LHCN-M2 (cell line): ENCODE data around the gene C4BPB. TPM values are rescaled to one million over a fixed set of nuclear protein-coding genes. Genes with fewer than 3 reads are reported as not detected.
"Not testable (repeated sequence)": the region's sequence is repeated elsewhere in the genome, so short reads cannot be mapped to it uniquely, and the experiment has no call there.

ENCODE experiments used
- DNase-seq: peaks from one replicate; pipeline ENCODE4 v3.0.0-alpha.2; 2012; ENCODE audit warnings: low read depth
- polyA plus RNA-seq: library from polyadenylated mRNA; unstranded; fragments of >200 nt; gene quantifications from one replicate; pipeline ENCODE4 v1.2.1, GENCODE V29; 2012; ENCODE audit warnings: missing spikeins
- total RNA-seq: library from RNA; depleted of rRNA; stranded (reverse); fragments of >200 nt; gene quantifications from 2 replicates; pipeline ENCODE4 v1.2.3, GENCODE V29; 2014; rRNA removed

C4BPB gene
- total RNA-seq, result not detected in 2 replicates
- polyA plus RNA-seq, result 0.10 TPM

DNA sequence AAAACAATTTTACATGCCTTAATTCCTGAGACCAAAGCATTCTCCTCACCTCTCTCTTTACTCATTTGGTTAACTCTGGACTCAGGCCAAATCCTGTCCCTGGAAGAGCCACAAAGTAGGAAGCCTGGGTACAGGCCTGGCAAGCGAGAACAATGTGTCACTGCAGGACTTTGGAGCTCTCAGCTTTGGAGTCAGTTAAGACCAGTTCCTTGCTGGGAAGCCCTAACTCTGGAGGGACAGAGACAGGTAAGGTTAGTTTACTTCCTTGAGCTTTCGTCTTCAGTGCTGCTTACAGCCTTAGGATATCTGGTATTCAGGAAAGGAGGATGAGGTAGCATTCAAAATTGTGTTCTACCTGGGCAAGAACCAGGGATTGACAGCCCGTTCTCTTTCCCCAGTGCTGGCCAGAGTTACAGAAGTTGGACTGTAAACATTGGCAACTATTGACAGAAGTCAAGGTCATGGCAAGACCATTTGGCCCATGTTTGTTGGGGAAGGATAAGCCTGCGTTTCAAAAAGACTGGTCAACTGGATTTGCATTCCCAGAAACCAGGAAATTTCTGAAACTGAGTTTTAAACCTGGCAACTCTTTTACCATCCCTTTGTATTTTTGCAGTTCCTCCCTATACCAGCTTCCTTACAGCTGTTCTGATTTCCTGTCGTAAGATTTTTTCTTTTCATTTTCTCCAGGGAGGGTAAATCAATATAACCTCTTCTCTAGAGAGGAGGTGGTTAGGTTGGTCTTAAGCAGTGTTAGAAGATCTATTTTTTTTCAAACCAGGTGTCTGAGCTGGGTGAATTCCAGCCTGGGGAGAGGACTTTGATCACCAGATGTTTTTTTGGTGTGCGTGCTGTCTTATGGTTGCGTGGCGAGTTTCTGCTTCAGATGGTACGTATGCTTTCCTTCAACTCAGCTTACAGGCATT, at the start of gene C4BPB:
C4BPB (plus strand) TSS at position 160 of the 926 bp plus-strand sequence; CDS start at position 832, 672 bp downstream.
- no peak for DNase-seq

- DNase-seq, result no peak
These were observed 49.1 kb upstream of the C4BPB start for GRCh38 chr1:207039380-207040180.

GRCh38 chr1:207040181-207040533, 48.5 kb upstream of the C4BPB start:
- DNase-seq, result no peak

DNA sequence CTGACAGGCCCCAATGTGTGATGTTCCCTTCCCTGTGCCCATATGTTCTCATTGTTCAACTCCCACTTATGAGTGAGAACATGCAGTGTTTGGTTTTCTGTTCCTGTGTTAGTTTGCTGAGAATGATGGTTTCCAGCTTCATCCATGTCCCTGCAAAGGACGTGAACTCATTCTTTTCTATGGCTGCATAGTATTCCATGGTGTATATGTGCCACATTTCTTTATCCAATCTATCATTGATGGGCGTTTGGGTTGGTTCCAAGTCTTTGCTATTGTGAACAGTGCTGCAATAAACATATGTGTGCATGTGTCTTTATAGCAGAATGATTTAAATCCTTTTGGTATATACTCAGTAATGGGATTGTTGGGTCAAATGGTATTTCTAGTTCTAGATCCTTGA, 47.3 kb upstream of the C4BPB start:
- not testable (repeated sequence) for DNase-seq

- no peak for DNase-seq
These were observed 43.2 kb upstream of the C4BPB start for GRCh38 chr1:207045453-207045852.

DNA sequence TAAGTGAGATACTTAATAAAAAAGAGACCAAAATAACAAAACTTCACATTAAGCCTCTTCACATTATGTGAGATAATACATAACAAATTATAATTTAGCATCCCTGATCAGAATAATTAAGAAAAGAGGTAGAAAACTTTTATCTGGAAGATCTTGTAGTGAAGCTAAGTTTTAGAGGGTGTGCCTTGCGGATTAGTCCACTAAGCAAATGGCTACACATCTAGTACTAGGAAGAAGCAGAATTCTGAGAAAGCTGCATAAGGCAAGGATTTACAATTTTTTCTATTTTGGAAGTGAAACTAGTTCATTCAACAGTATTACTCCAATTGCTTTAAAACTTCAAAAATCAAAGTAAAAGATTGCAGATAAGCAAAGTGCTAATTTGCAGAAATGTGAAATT, 41.2 kb upstream of the C4BPB start:
- DNase-seq, result no peak

DNA sequence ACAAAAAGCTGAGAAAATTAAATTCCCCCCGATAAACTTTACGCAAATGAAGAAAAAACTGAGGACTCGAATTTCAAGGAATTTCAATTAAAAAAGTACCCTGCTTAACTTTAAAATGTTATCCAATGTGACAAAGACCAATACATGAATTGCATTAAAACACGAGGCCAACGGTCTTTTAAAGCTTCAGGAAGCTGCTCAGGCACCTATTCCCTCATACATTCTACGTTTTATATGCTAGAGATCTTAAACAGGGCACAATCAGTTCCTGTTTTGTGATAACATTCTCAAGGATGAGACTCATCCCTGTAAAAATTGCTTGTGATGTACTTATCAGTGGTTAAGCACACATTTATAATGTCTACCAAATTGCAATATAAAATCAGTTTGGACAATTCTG, 40.6 kb upstream of the C4BPB start:
- no peak for DNase-seq

GRCh38 chr1:207049054-207049453, 39.6 kb upstream of the C4BPB start:
- DNase-seq, result no peak

DNA sequence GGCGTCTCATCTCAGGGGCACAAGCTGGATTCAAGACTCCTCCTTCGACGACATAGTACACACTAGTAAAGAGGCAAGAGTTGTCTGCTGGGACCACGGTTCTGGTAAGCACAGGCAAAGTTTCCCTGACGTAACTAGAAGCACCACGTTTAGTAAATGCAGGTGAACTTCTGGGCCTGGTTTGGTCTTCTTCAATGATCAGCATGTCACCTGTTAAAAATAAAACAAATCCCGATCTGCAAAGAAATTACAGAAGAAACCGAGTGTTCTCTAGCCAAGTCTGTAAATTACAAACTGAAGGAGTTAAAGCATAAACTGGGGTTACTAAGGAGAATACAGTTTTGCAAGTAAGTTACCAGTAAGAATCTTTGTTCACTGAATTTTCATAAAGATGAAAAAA, 39.1 kb upstream of the C4BPB start:
- DNase-seq, result no peak

- DNase-seq, result peak; percentile 47
These were observed 38.7 kb upstream of the C4BPB start for GRCh38 chr1:207049974-207050391.

GRCh38 chr1:207050480-207051190, 38.0 kb upstream of the C4BPB start:
- peak; percentile 88 for DNase-seq

GRCh38 chr1:207051191-207051943, 37.3 kb upstream of the C4BPB start, which contains the start of gene YOD1:
TSS of gene YOD1 (minus strand) at chr1:207051208. CDS start at chr1:207051030, 178 bp downstream.
- peak; percentile 37 for DNase-seq

GRCh38 chr1:207052911-207053769, 35.5 kb upstream of the C4BPB start, which contains the start of gene PFKFB2:
TSS of gene PFKFB2 (plus strand) at chr1:207053275. CDS start at chr1:207054718, 1,443 bp downstream.
- peak; percentile 86 for DNase-seq

DNA sequence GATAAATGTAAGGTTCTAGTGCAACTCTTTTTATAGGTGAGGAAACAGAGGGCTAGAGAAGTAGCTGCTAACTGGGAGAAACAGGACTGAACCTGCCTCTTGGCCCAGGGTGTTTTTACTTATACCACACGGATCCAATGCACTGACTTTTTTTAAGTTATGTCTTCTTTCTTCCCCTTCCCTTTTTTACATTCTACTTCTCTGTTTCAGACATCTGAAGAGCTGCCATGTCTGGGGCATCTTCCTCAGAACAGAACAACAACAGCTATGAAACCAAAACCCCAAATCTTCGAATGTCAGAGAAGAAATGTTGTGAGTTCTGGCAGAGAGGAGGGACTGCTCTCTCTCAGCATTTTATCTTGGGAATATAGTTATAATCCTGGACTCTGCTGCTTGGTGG, 34.2 kb upstream of the C4BPB start:
- DNase-seq, result no peak

DNA sequence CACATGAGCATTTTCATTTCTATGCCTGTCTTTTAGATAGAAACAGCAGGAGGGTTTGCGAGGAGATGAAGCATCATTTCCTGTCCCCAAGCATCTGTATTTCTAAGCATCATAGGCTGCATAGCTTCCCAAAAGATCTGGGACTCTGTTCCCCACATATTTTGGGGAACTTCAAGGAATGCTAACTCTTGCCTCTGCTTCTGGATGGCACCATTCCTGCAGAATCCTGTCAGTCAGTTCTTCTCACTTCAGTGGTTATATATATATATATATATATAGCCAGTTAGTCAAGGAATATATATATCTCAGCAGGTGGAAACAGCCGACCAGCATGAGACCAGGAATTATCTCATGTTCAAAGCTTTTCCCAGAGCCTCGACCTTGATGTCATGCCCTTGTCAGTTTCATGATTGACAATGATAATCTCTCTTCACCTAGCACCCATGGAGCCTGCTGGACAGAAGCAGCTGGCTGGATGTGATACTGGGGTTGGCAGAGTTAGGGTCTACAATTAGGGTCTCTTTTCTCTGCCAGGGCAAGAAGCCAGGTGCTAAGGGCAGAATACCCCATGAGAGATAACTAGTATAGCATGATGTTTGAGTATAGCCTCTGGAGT, 33.2 kb upstream of the C4BPB start:
- DNase-seq, result no peak

DNA sequence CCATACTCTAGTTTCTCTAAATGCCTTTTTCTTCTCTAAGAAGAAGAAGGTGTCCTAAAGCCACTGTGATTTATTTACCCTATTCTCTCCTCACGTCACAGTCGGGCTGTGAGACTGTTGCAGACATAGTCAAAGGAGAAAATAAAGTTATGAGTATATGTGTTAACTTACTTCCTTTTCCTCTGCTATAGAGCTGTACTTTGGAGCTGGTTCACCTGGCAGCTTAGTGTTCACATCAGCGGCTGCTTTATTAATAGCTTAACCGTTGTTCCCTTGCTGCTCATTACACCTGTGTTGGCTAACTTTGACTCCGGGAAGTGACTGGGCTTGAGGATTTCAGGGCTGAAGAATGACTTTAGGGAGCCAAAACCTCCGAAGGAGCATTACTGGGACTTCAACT, 32.0 kb upstream of the C4BPB start:
- DNase-seq, result no peak

- no peak for DNase-seq
These were observed 30.4 kb upstream of the C4BPB start for GRCh38 chr1:207058252-207058651.

- peak; percentile 78 for DNase-seq
These were observed 29.5 kb upstream of the C4BPB start for GRCh38 chr1:207058878-207059867.
